A549 (cell line): ENCODE results near the gene ZNF212. TPM values are rescaled to one million over a fixed set of nuclear protein-coding genes. Genes with fewer than 3 reads are reported as not detected.
"Not testable (repeated sequence)": the region's sequence is repeated elsewhere in the genome, so short reads cannot be mapped to it uniquely, and the experiment has no call there.

ENCODE experiments used
- ATAC-seq, 2 experiments: fragments of 200-7000 bp in 1 of 2; fragments of >200 bp in 1 of 2; cut with Nextera tagmentation in 1 of 2; cut with Tn5 transposase in 1 of 2; 3 replicates each; pipeline versions ENCODE4 v1.8.0 to v1.9.1; 2018 to 2020; ENCODE audit warnings: mild to moderate bottlenecking in 1 of 2, moderate library complexity in 1 of 2
- CTCF ChIA-PET: fragments of 300-600 bp; sonication (Branson Sonifier 250); formaldehyde crosslinking; extraction: SDS; loops from one replicate; lab custom pipeline; 2021; ENCODE audit warnings: antibody characterized with exemption, inconsistent platforms; lab: Yijun Ruan, JAX
- POLR2A ChIA-PET: fragments of 350-600 bp; formaldehyde crosslinking; extraction: SDS; loops from one replicate; lab custom pipeline; 2021; ENCODE audit warnings: antibody characterized with exemption, inconsistent platforms; lab: Yijun Ruan, JAX
- DNase-seq, 2 experiments: peaks; one replicate each; pipeline versions ENCODE4 v3.0.0 to v3.0.0-alpha.2; 2011 to 2016; ENCODE audit warnings: low read depth in 1 of 2, low spot score in 1 of 2
- FAIRE-seq: peaks from 2 replicates; lab custom pipeline; 2011; peaks lifted over from hg19 to GRCh38; lab: Jason Lieb, UNC
- H3K27ac ChIP-seq, 2 experiments: fragments of >200 bp; sonication (Bioruptor Twin); formaldehyde crosslinking; 3 replicates each; pipeline ENCODE4 v1.5.1; 2016 to 2017
- H3K4me1 ChIP-seq: fragments of >200 bp; sonication (Bioruptor Twin); formaldehyde crosslinking; 3 replicates; pipeline ENCODE4 v1.6.1; 2016
- H3K4me2 ChIP-seq: fragments of >200 bp; sonication (Bioruptor Twin); formaldehyde crosslinking; 3 replicates; pipeline ENCODE4 v1.6.1; 2016
- H3K4me3 ChIP-seq: fragments of >200 bp; sonication (Bioruptor Twin); formaldehyde crosslinking; 3 replicates; pipeline ENCODE4 v1.5.1; 2016
- H3K9me3 ChIP-seq: fragments of >200 bp; sonication (Bioruptor Twin); formaldehyde crosslinking; 3 replicates; pipeline ENCODE4 v1.6.1; 2016
- CEBPB ChIP-seq, 2 experiments: fragments of >200 bp in 1 of 2; sonication (Bioruptor Twin) in 1 of 2; formaldehyde crosslinking in 1 of 2; IDR thresholded peaks; 2 replicates each; pipeline ENCODE4 v1.6.1; 2012 to 2016
- FOSB ChIP-seq: fragments of 250-450 bp; sonication (Bioruptor Pico); IDR thresholded peaks from 2 replicates; pipeline ENCODE4 v1.5.0; 2020; ENCODE audit warnings: mild to moderate bottlenecking, moderate library complexity
- FOSL2 ChIP-seq, 2 experiments: fragments of 450-650 bp in 1 of 2; fragments of >200 bp in 1 of 2; sonication (Bioruptor Twin) in 1 of 2; formaldehyde crosslinking; IDR thresholded peaks; 2 replicates each; pipeline versions ENCODE4 v1.5.0 to v1.6.1; 2016 to 2020; ENCODE audit warnings: mild to moderate bottlenecking in 1 of 2, moderate library complexity in 1 of 2
- FOXS1 ChIP-seq: fragments of 250-450 bp; sonication (Bioruptor Pico); IDR thresholded peaks from 2 replicates; pipeline ENCODE4 v1.5.0; 2020; ENCODE audit warnings: mild to moderate bottlenecking, moderate library complexity
- GATA3 ChIP-seq: IDR thresholded peaks from 2 replicates; pipeline ENCODE4 v1.6.1; 2012; ENCODE audit warnings: borderline replicate concordance
- HEYL ChIP-seq: fragments of 250-450 bp; sonication (Bioruptor Pico); IDR thresholded peaks from 2 replicates; pipeline ENCODE4 v1.8.0; 2021; ENCODE audit warnings: mild to moderate bottlenecking, moderate library complexity
- HOXB5 ChIP-seq: fragments of 250-450 bp; sonication (Bioruptor Pico); IDR thresholded peaks from 2 replicates; pipeline ENCODE4 v1.5.0; 2020; ENCODE audit warnings: mild to moderate bottlenecking, moderate library complexity
- JUNB ChIP-seq: fragments of >200 bp; sonication (Bioruptor Twin); formaldehyde crosslinking; IDR thresholded peaks from 2 replicates; pipeline ENCODE4 v1.6.1; 2016
- KDM1A ChIP-seq: fragments of 200-600 bp; sonication (generic); IDR thresholded peaks from 2 replicates; pipeline ENCODE4 v1.6.1; 2016; ENCODE audit warnings: low read depth, mild to moderate bottlenecking
- NFE2L2 ChIP-seq: fragments of 150-350 bp; conservative IDR thresholded peaks from 2 replicates; pipeline ENCODE4 v1.6.1; 2014; ENCODE audit warnings: low read length
- NPAS2 ChIP-seq: fragments of 250-450 bp; sonication (Bioruptor Pico); IDR thresholded peaks from 2 replicates; pipeline ENCODE4 v1.8.0; 2022; ENCODE audit warnings: mild to moderate bottlenecking, moderate library complexity, borderline replicate concordance
- POLR2A ChIP-seq: IDR thresholded peaks from 2 replicates; pipeline ENCODE4 v1.6.1; 2012; ENCODE audit warnings: mild to moderate bottlenecking, low read length
- RFX5 ChIP-seq: fragments of 450-650 bp; IDR thresholded peaks from 2 replicates; pipeline ENCODE4 v1.7.1; 2014; ENCODE audit warnings: antibody characterized with exemption, mild to moderate bottlenecking, moderate library complexity
- SMC3 ChIP-seq: fragments of >200 bp; sonication (Bioruptor Twin); formaldehyde crosslinking; IDR thresholded peaks from 3 replicates; pipeline ENCODE4 v1.6.1; 2018; ENCODE audit warnings: inconsistent platforms
- WGBS: methylation state at CpG from one replicate; pipeline ENCODE4 v1.1.6; 2017; ENCODE audit errors: missing lambda C conversion rate; 5-methylcytosine and 5-hydroxymethylcytosine counted together
- polyA plus RNA-seq, 4 experiments: library from polyadenylated mRNA; depleted of rRNA in 3 of 4; stranded (reverse); fragments of >200 nt; fragmentation: RNase III in 1 of 4; extraction: RNeasy Plus Mini Kit Qiagen cat#74134 plus additional on column Dnase treatment in 1 of 4; gene quantifications; 2 replicates in 3 of 4; 3 replicates in 1 of 4; pipeline ENCODE4 v1.2.3, GENCODE V29; 2011 to 2017
- TF ChIP-seq, protein P1 (sequence below): fragments of 200-600 bp; sonication (generic); IDR thresholded peaks from 2 replicates; pipeline ENCODE4 v1.6.1; 2016; ENCODE audit warnings: antibody characterized with exemption, mild to moderate bottlenecking, moderate library complexity
- TF ChIP-seq, protein P2 (sequence below): IDR thresholded peaks from 2 replicates; pipeline ENCODE4 v1.6.1; 2012; ENCODE audit warnings: low read depth, borderline replicate concordance
- TF ChIP-seq, protein P3 (sequence below): fragments of 450-650 bp; IDR thresholded peaks from 2 replicates; pipeline ENCODE4 v1.6.1; 2014; ENCODE audit warnings: antibody characterized with exemption
- TF ChIP-seq, protein P4 (sequence below): fragments of >200 bp; sonication (Bioruptor Twin); formaldehyde crosslinking; IDR thresholded peaks from 3 replicates; pipeline ENCODE4 v1.6.1; 2016

ZNF212 gene
- polyA plus RNA-seq, 2 of the 4 experiments (the other 2 are of a cell fraction), result 5.5 to 7.9 TPM

GRCh38 chr7:149232362-149232761 lies 7.1 kb upstream of the ZNF212 start:
- no peak overlapping the region for H3K4me2 ChIP-seq

GRCh38 chr7:149233655-149234204 lies 5.7 kb upstream of the ZNF212 start:
- POLR2A ChIA-PET, result interaction anchor here (0.6 to 2.4 kb wide), 3 partner anchors 25 to 39 kb away, joined by 4 to 7 read pairs (median 4); partner anchors contain the start of genes ZNF282 and ZNF783
- CTCF ChIA-PET, result interaction anchor here (0.8 to 1.4 kb wide), 4 partner anchors 23 to 84 kb away, joined by 3 to 5 read pairs (median 4); partner anchors contain the start of gene ZNF783
- 7% methylated on average over 7 of the region's 7 CpGs for WGBS
- peak overlapping the region; percentile 46 for H3K4me2 ChIP-seq
- not testable (repeated sequence) for FAIRE-seq; H3K4me3 ChIP-seq; H3K9me3 ChIP-seq; TF ChIP-seq FOSL2 (IDR thresholded peaks at IDR 0.05)
- H3K4me1 ChIP-seq, result peaks cover 20% of the 10 kb centered on the region
- peak in 1 of 2 experiments; percentile 45 for DNase-seq
- peak; percentile 35 for TF ChIP-seq FOSL2 (CRISPR knock-in tag; IDR thresholded peaks at IDR 0.05)
- TF ChIP-seq JUNB, result 0 out of 2 replicates have a peak, but pooled peaks have one; percentile 19
- H3K27ac ChIP-seq, result peak overlapping the region; percentile 42 to 77; a peak in 5 of 6 replicates
- ATAC-seq, result peak; percentile 60 to 80

More at GRCh38 chr7:149232362-149232761, 7.1 kb upstream of the ZNF212 start:
- peaks cover 9% of the 10 kb centered on the region for H3K4me1 ChIP-seq
- peak overlapping the region in 1 of 2 experiments; percentile 77; a peak in 1 of 6 replicates for H3K27ac ChIP-seq
- ChIA-PET POLR2A (interaction anchor here (0.7 to 2.4 kb wide), 2 partner anchors 37 to 189 kb away, joined by 4 to 7 read pairs; partner anchors contain the start of gene ZNF282), CTCF (interaction anchor here (1.3 to 1.9 kb wide), 2 partner anchors 22 to 85 kb away, joined by 3 to 7 read pairs; partner anchors contain the start of gene ZNF398)
- no peak overlapping the region for H3K4me3 ChIP-seq
- FAIRE-seq (no peak), ATAC-seq (no peak), DNase-seq (no peak)
- no peaks in the 10 kb centered on the region for H3K9me3 ChIP-seq
- TF ChIP-seq HOXB5 (CRISPR knock-in tag) (no peak), NFE2L2 (no peak), CEBPB (IDR thresholded peaks at IDR 0.05) (no peak)
- TF ChIP-seq, protein P1, sequence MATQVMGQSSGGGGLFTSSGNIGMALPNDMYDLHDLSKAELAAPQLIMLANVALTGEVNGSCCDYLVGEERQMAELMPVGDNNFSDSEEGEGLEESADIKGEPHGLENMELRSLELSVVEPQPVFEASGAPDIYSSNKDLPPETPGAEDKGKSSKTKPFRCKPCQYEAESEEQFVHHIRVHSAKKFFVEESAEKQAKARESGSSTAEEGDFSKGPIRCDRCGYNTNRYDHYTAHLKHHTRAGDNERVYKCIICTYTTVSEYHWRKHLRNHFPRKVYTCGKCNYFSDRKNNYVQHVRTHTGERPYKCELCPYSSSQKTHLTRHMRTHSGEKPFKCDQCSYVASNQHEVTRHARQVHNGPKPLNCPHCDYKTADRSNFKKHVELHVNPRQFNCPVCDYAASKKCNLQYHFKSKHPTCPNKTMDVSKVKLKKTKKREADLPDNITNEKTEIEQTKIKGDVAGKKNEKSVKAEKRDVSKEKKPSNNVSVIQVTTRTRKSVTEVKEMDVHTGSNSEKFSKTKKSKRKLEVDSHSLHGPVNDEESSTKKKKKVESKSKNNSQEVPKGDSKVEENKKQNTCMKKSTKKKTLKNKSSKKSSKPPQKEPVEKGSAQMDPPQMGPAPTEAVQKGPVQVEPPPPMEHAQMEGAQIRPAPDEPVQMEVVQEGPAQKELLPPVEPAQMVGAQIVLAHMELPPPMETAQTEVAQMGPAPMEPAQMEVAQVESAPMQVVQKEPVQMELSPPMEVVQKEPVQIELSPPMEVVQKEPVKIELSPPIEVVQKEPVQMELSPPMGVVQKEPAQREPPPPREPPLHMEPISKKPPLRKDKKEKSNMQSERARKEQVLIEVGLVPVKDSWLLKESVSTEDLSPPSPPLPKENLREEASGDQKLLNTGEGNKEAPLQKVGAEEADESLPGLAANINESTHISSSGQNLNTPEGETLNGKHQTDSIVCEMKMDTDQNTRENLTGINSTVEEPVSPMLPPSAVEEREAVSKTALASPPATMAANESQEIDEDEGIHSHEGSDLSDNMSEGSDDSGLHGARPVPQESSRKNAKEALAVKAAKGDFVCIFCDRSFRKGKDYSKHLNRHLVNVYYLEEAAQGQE, result no peak
- TF ChIP-seq, protein P2, sequence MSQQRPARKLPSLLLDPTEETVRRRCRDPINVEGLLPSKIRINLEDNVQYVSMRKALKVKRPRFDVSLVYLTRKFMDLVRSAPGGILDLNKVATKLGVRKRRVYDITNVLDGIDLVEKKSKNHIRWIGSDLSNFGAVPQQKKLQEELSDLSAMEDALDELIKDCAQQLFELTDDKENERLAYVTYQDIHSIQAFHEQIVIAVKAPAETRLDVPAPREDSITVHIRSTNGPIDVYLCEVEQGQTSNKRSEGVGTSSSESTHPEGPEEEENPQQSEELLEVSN, result no peak
- WGBS, result 94% methylated on average over 2 of the region's 2 CpGs

GRCh38 chr7:149237502-149237901 lies 1.9 kb upstream of the ZNF212 start:
- ATAC-seq (no peak), DNase-seq (no peak), FAIRE-seq (no peak)
- ChIA-PET POLR2A (no interaction called here), CTCF (interaction anchor here (0.6 to 1.8 kb wide), 6 partner anchors 8 to 390 kb away, joined by 3 to 5 read pairs (median 4); partner anchors contain the start of gene ZNF398)
- H3K27ac ChIP-seq, result 0 out of 6 replicates have a peak overlapping the region, but pooled peaks of 1 of the 2 experiments have one; percentile 35
- H3K4me3 ChIP-seq, result no peak overlapping the region
- 88% methylated on average over 7 of the region's 7 CpGs for WGBS
- no peak overlapping the region; the same call in 2 of the 3 replicates for H3K4me2 ChIP-seq
- TF ChIP-seq RFX5, result no peak
- no peak for TF ChIP-seq FOXS1 (CRISPR knock-in tag)
- no peak for TF ChIP-seq POLR2A
- no peak for TF ChIP-seq HEYL
- TF ChIP-seq, protein P3, sequence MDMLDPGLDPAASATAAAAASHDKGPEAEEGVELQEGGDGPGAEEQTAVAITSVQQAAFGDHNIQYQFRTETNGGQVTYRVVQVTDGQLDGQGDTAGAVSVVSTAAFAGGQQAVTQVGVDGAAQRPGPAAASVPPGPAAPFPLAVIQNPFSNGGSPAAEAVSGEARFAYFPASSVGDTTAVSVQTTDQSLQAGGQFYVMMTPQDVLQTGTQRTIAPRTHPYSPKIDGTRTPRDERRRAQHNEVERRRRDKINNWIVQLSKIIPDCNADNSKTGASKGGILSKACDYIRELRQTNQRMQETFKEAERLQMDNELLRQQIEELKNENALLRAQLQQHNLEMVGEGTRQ, result no peak
- no peak for TF ChIP-seq GATA3
- no peak for TF ChIP-seq JUNB
- no peak for TF ChIP-seq HOXB5 (CRISPR knock-in tag)
- no peak for TF ChIP-seq FOSB (CRISPR knock-in tag)
- TF ChIP-seq KDM1A, result no peak
- TF ChIP-seq NPAS2 (CRISPR knock-in tag), result no peak
- TF ChIP-seq SMC3, result no peak
- no peak for TF ChIP-seq NFE2L2
- TF ChIP-seq, protein P4, sequence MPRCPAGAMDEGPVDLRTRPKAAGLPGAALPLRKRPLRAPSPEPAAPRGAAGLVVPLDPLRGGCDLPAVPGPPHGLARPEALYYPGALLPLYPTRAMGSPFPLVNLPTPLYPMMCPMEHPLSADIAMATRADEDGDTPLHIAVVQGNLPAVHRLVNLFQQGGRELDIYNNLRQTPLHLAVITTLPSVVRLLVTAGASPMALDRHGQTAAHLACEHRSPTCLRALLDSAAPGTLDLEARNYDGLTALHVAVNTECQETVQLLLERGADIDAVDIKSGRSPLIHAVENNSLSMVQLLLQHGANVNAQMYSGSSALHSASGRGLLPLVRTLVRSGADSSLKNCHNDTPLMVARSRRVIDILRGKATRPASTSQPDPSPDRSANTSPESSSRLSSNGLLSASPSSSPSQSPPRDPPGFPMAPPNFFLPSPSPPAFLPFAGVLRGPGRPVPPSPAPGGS, result no peak
- TF ChIP-seq, all 56 proteins: peak for 0
- peaks cover 30% of the 10 kb centered on the region for H3K4me1 ChIP-seq
- peaks cover 5% of the 10 kb centered on the region; the same call in 2 of the 3 replicates for H3K9me3 ChIP-seq
